Body of pancreas (tissue), 4 donors: ENCODE data around the gene SPTB. TPM values are rescaled to one million over a fixed set of nuclear protein-coding genes. Genes with fewer than 3 reads are reported as not detected.

Experiments used
- ATAC-seq: fragments of 150-250 bp; one replicate; pipeline ENCODE4 v1.9.1; 2016
- DNase-seq, 4 donors: peaks; one replicate each; pipeline ENCODE4 v3.0.0-alpha.2; 2019
- H3K27ac ChIP-seq, 4 donors: fragments of 200-600 bp; sonication (generic); 1 replicate in 3 of 4; 2 replicates in 1 of 4; pipeline versions ENCODE4 v1.5.1 to v1.6.1; 2016 to 2019; ENCODE audit warnings: mild to moderate bottlenecking in 1 of 4, mixed read lengths in 1 of 4, moderate library complexity in 1 of 4
- H3K27me3 ChIP-seq, 2 donors: fragments of 200-600 bp; sonication (generic); one replicate each; pipeline ENCODE4 v1.6.0; 2016; ENCODE audit warnings: mild to moderate bottlenecking in 1 of 2
- H3K36me3 ChIP-seq, 2 donors: fragments of 200-600 bp; sonication (generic); replicated peaks in 1 of 2; 2 replicates each; pipeline ENCODE4 v1.5.1; 2016; ENCODE audit warnings: low read depth in 2 of 2; ENCODE audit not compliant: insufficient read depth in 1 of 2
- H3K4me1 ChIP-seq: fragments of 200-600 bp; sonication (generic); one replicate; pipeline ENCODE4 v1.6.0; 2016
- H3K4me3 ChIP-seq, 2 donors: fragments of 200-600 bp; sonication (generic); 1 replicate in 1 of 2; 2 replicates in 1 of 2; pipeline ENCODE4 v1.5.1; 2016 to 2019
- H3K9me3 ChIP-seq, 3 donors: fragments of 200-600 bp; sonication (generic); 1 replicate in 2 of 3; 2 replicates in 1 of 3; pipeline ENCODE4 v1.5.1; 2016
- CTCF ChIP-seq, 7 experiments: fragments of 450-650 bp in 4 of 7; fragments of 200-600 bp in 3 of 7; sonication (generic) in 3 of 7; IDR thresholded peaks; one replicate each; pipeline ENCODE4 v1.5.1; 2016 to 2019; ENCODE audit warnings: antibody characterized with exemption in 7 of 7
- POLR2A ChIP-seq, 3 donors: fragments of 450-650 bp; IDR thresholded peaks; one replicate each; pipeline ENCODE4 v1.6.1; 2016; ENCODE audit warnings: antibody characterized with exemption in 3 of 3, mild to moderate bottlenecking in 2 of 3
- WGBS, 2 donors: methylation state at CpG; one replicate each; pipeline ENCODE4 v1.1.5; 2017; 5-methylcytosine and 5-hydroxymethylcytosine counted together
- intact Hi-C: fragments of 100-400 bp; cut with DNase I; formaldehyde crosslinking; loops from one replicate; pipeline ENCODE4 v1.15.1; 2023
- total RNA-seq, 2 donors: library from RNA; depleted of rRNA; stranded (reverse); fragments of >200 nt; gene quantifications; one replicate each; pipeline ENCODE4 v1.1.0, GENCODE V29; 2016

The SPTB gene
- total RNA-seq, 2 donors from 2014 or later = 3.4 to 8.6 TPM

GRCh38 chr14:64824471-64824870, 55.2 kb downstream of the SPTB start:
- TF ChIP-seq POLR2A (IDR thresholded peaks at IDR 0.05) = no peak
- TF ChIP-seq CTCF (IDR thresholded peaks at IDR 0.05) = no peak
- ATAC-seq = no peak
- no peak overlapping the region for H3K27ac ChIP-seq
- no peaks in the 10 kb centered on the region for H3K27me3 ChIP-seq
- H3K4me1 ChIP-seq = peaks cover 7% of the 10 kb centered on the region
- no peaks in the 10 kb centered on the region for H3K9me3 ChIP-seq
- intact Hi-C loops = loop anchor here (5.0 to 10.0 kb wide), 2 partner anchors 68 to 150 kb away; partner anchors contain the start of gene RAB15
- no peak overlapping the region for H3K4me3 ChIP-seq
- no peaks in the 10 kb centered on the region for H3K36me3 ChIP-seq
- DNase-seq = no peak
- 71 to 75% methylated on average over 2 to 3 of the region's 3 CpGs for WGBS, 2 donors

- Histone ChIP-seq H3K4me3 (no peak overlapping the region), H3K9me3 (no peaks in the 10 kb centered on the region), H3K27me3 (no peaks in the 10 kb centered on the region), H3K36me3 (no peaks in the 10 kb centered on the region), H3K27ac (no peak overlapping the region), H3K4me1 (peaks cover 7% of the 10 kb centered on the region)
- peak; percentile 94 for ATAC-seq
- intact Hi-C loops = loop anchor here (5.0 to 10.0 kb wide), 2 partner anchors 69 to 151 kb away; partner anchors contain the start of gene RAB15
- DNase-seq = peak; percentile 82 to 86 (median 85)
- 13% methylated on average over 3 to 15 of the region's 15 CpGs for WGBS, 2 donors
- TF ChIP-seq CTCF (IDR thresholded peaks at IDR 0.05) = peak; percentile 70 to 92 (median 86)
- no peak for TF ChIP-seq POLR2A (IDR thresholded peaks at IDR 0.05)
Measured at GRCh38 chr14:64823305-64823861, 56.3 kb downstream of the SPTB start.

- no peak overlapping the region for H3K27ac ChIP-seq
- no peaks in the 10 kb centered on the region for H3K9me3 ChIP-seq
- peaks cover 7% of the 10 kb centered on the region for H3K4me1 ChIP-seq
- ATAC-seq = no peak
- WGBS, 2 donors = 93 to 95% methylated on average over 4 of the region's 4 CpGs
- no peaks in the 10 kb centered on the region for H3K36me3 ChIP-seq
- H3K27me3 ChIP-seq = no peaks in the 10 kb centered on the region
- intact Hi-C loops = loop anchor here (5.0 to 10.0 kb wide), 2 partner anchors 71 to 153 kb away; partner anchors contain the start of gene RAB15
- no peak for TF ChIP-seq CTCF (IDR thresholded peaks at IDR 0.05)
- TF ChIP-seq POLR2A (IDR thresholded peaks at IDR 0.05) = no peak
- no peak overlapping the region for H3K4me3 ChIP-seq
- no peak for DNase-seq
Measured at GRCh38 chr14:64821651-64822050, 58.1 kb downstream of the SPTB start.

- 84 to 95% methylated on average over 9 of the region's 9 CpGs for WGBS, 2 donors
- intact Hi-C loops = no loop called here
- H3K36me3 ChIP-seq = no peaks in the 10 kb centered on the region
- H3K27ac ChIP-seq = no peak overlapping the region
- no peaks in the 10 kb centered on the region for H3K4me1 ChIP-seq
- ATAC-seq = no peak
- DNase-seq = no peak
- H3K27me3 ChIP-seq = no peaks in the 10 kb centered on the region
- no peak overlapping the region for H3K4me3 ChIP-seq
- no peak for TF ChIP-seq CTCF (IDR thresholded peaks at IDR 0.05)
- no peak for TF ChIP-seq POLR2A (IDR thresholded peaks at IDR 0.05)
- H3K9me3 ChIP-seq = no peaks in the 10 kb centered on the region
Measured at GRCh38 chr14:64818151-64818550, 61.6 kb downstream of the SPTB start.

GRCh38 chr14:64817631-64818030, 62.1 kb downstream of the SPTB start:
- no peak for DNase-seq
- no peaks in the 10 kb centered on the region for H3K36me3 ChIP-seq
- no peaks in the 10 kb centered on the region for H3K4me1 ChIP-seq
- no peaks in the 10 kb centered on the region for H3K9me3 ChIP-seq
- no peak overlapping the region for H3K27ac ChIP-seq
- WGBS, 2 donors = 81% methylated on average over 3 of the region's 3 CpGs; no CpG with 5 or more reads in 1 of the 2 donors
- no peaks in the 10 kb centered on the region for H3K27me3 ChIP-seq
- TF ChIP-seq POLR2A (IDR thresholded peaks at IDR 0.05) (no peak), CTCF (IDR thresholded peaks at IDR 0.05) (no peak)
- H3K4me3 ChIP-seq = no peak overlapping the region
- intact Hi-C loops = no loop called here
- ATAC-seq = no peak
